Keratinocyte (primary cell): ENCODE results near the gene FXYD1. TPM values are rescaled to one million over a fixed set of nuclear protein-coding genes. Genes with fewer than 3 reads are reported as not detected.
"Not testable (repeated sequence)": the region's sequence is repeated elsewhere in the genome, so short reads cannot be mapped to it uniquely, and the experiment has no call there.

Source experiments
- DNase-seq: peaks from one replicate; pipeline ENCODE4 v3.0.0-alpha.2; 2011; ENCODE audit warnings: low read depth, missing footprints, low spot score
- FAIRE-seq: peaks from 2 replicates; lab custom pipeline; 2011; peaks lifted over from hg19 to GRCh38; lab: Jason Lieb, UNC
- H2AFZ ChIP-seq: 2 replicates; pipeline ENCODE4 v1.6.0; 2012; ENCODE audit warnings: low read length, control low read depth, inconsistent platforms; ENCODE audit not compliant: control insufficient read depth
- H3K27ac ChIP-seq: 2 replicates; pipeline ENCODE4 v1.5.1; 2011; ENCODE audit warnings: low read length; ENCODE audit not compliant: control insufficient read depth, insufficient read depth
- H3K27me3 ChIP-seq: 3 replicates; pipeline ENCODE4 v1.6.0; 2011; ENCODE audit warnings: low read length; ENCODE audit not compliant: control insufficient read depth, insufficient read depth; ENCODE audit errors: extremely low read depth
- H3K36me3 ChIP-seq, 2 experiments: 2 replicates in 1 of 2; 3 replicates in 1 of 2; pipeline ENCODE4 v1.5.1; 2011; ENCODE audit warnings: low read length in 2 of 2, mild to moderate bottlenecking in 1 of 2; ENCODE audit not compliant: control insufficient read depth in 2 of 2, insufficient read depth in 2 of 2; ENCODE audit errors: extremely low read depth in 1 of 2
- H3K4me1 ChIP-seq: 3 replicates; pipeline ENCODE4 v1.5.1; 2011; ENCODE audit warnings: low read length; ENCODE audit not compliant: control insufficient read depth, insufficient read depth; ENCODE audit errors: extremely low read depth
- H3K4me2 ChIP-seq: 3 replicates; pipeline ENCODE4 v1.6.0; 2011; ENCODE audit warnings: low read depth, low read length; ENCODE audit not compliant: control insufficient read depth, insufficient read depth; ENCODE audit errors: extremely low read depth
- H3K4me3 ChIP-seq, 3 experiments: fragments of 200-600 bp in 1 of 3; sonication (generic) in 1 of 3; 2 replicates in 2 of 3; 3 replicates in 1 of 3; pipeline ENCODE4 v1.5.1; 2011 to 2016; ENCODE audit warnings: low read length in 3 of 3, mild to moderate bottlenecking in 3 of 3, control low read depth in 2 of 3, inconsistent platforms in 1 of 3, low read depth in 1 of 3, mixed read lengths in 1 of 3, mixed run types in 1 of 3, moderate library complexity in 1 of 3; ENCODE audit not compliant: control insufficient read depth in 2 of 3, insufficient read depth in 2 of 3; ENCODE audit errors: extremely low read depth in 1 of 3
- H3K79me2 ChIP-seq: 2 replicates; pipeline ENCODE4 v1.6.0; 2012; ENCODE audit warnings: low read length; ENCODE audit not compliant: control insufficient read depth, insufficient read depth
- H3K9ac ChIP-seq: 3 replicates; pipeline ENCODE4 v1.6.0; 2011; ENCODE audit warnings: low read length; ENCODE audit not compliant: control insufficient read depth, insufficient read depth; ENCODE audit errors: extremely low read depth
- H3K9me1 ChIP-seq: 3 replicates; pipeline ENCODE4 v1.6.0; 2011; ENCODE audit warnings: low read length; ENCODE audit not compliant: control insufficient read depth, insufficient read depth; ENCODE audit errors: extremely low read depth
- H3K9me3 ChIP-seq: 2 replicates; pipeline ENCODE4 v1.5.1; 2012; ENCODE audit warnings: low read depth, low read length; ENCODE audit not compliant: control insufficient read depth
- H4K20me1 ChIP-seq: 3 replicates; pipeline ENCODE4 v1.6.0; 2011; ENCODE audit warnings: low read length; ENCODE audit not compliant: control insufficient read depth, insufficient read depth; ENCODE audit errors: extremely low read depth
- CTCF ChIP-seq, 3 experiments: IDR thresholded peaks in 1 of 3; conservative IDR thresholded peaks in 1 of 3; optimal IDR thresholded peaks in 1 of 3; 2 replicates in 2 of 3; 3 replicates in 1 of 3; pipeline versions ENCODE3 to v1.5.1; 2011; ENCODE audit warnings: low read length in 3 of 3, mild to moderate bottlenecking in 3 of 3, moderate library complexity in 2 of 3, control low read depth in 1 of 3, inconsistent platforms in 1 of 3; ENCODE audit not compliant: insufficient read depth in 2 of 3; ENCODE audit errors: extremely low read depth in 1 of 3
- EZH2 ChIP-seq: IDR thresholded peaks from one replicate; pipeline ENCODE4 v1.6.1; 2012; ENCODE audit warnings: inconsistent platforms, mild to moderate bottlenecking, low read length, moderate library complexity
- dilution Hi-C: fragments of 300-500 bp; cut with MboI; formaldehyde crosslinking; loops from one replicate; pipeline ENCODE4 v1.7.0; 2020; ENCODE audit warnings: low sequenced_read_pairs; ENCODE audit not compliant: extremely low pct_ligation_motif_present
- polyA plus RNA-seq, 5 experiments: library from polyadenylated mRNA; depleted of rRNA in 3 of 5; stranded (reverse) in 3 of 5; stranded (forward) in 1 of 5; unstranded in 1 of 5; fragments of >200 nt; gene quantifications; 1 replicate in 1 of 5; 2 replicates in 3 of 5; 3 replicates in 1 of 5; pipeline versions ENCODE4 v1.2.1 to v1.2.3, GENCODE V29; 2011 to 2012; ENCODE audit warnings: missing spikeins in 2 of 5, low read depth in 1 of 5, low replicate concordance in 1 of 5

The FXYD1 gene
- polyA plus RNA-seq, 1 donor (not counting 4 experiments of a cell fraction or from before 2014, with no cell fraction given): 0.14 TPM

DNA sequence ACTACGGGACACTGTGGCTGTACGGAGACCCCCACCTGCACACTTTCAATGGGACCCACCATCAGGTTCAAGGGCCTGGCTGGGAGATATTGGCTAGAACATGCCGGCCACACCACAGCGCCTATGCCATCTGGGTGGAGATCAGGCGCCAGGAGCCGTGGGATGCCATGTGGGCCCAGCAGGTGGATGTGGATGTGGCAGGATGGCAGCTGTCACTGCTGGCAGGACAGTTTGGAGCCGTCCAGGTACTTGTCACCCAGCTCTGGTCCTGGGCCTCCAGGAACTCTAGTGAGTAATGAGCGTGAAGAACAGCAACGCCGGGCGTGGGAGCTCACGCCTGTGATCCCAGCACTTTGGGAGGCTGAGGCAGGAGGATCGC, 38.7 kb upstream of the FXYD1 start:
- H3K9me1 ChIP-seq: no peaks in the 10 kb centered on the region
- no peak overlapping the region for H3K27ac ChIP-seq
- no peak overlapping the region for H2AFZ ChIP-seq
- TF ChIP-seq CTCF (optimal IDR thresholded peaks at IDR 0.05 in 1 of 3, IDR thresholded peaks at IDR 0.05 in 1 of 3, conservative IDR thresholded peaks at IDR 0.05 in 1 of 3; ENCODE audit: extremely low read depth in 1 of 3, insufficient read depth in 2 of 3, low read length in 3 of 3): no peak
- TF ChIP-seq EZH2: no peak
- no peak for DNase-seq
- H3K4me1 ChIP-seq: peaks cover 28% of the 10 kb centered on the region
- H3K79me2 ChIP-seq: no peaks in the 10 kb centered on the region
- no peak overlapping the region for H3K9ac ChIP-seq
- H4K20me1 ChIP-seq: no peaks in the 10 kb centered on the region
- no peaks in the 10 kb centered on the region for H3K36me3 ChIP-seq
- no peak overlapping the region for H3K4me2 ChIP-seq
- H3K9me3 ChIP-seq: no peaks in the 10 kb centered on the region
- FAIRE-seq: no peak
- H3K4me3 ChIP-seq: no peak overlapping the region
- dilution Hi-C loops: no loop called here
- H3K27me3 ChIP-seq: no peaks in the 10 kb centered on the region

DNA sequence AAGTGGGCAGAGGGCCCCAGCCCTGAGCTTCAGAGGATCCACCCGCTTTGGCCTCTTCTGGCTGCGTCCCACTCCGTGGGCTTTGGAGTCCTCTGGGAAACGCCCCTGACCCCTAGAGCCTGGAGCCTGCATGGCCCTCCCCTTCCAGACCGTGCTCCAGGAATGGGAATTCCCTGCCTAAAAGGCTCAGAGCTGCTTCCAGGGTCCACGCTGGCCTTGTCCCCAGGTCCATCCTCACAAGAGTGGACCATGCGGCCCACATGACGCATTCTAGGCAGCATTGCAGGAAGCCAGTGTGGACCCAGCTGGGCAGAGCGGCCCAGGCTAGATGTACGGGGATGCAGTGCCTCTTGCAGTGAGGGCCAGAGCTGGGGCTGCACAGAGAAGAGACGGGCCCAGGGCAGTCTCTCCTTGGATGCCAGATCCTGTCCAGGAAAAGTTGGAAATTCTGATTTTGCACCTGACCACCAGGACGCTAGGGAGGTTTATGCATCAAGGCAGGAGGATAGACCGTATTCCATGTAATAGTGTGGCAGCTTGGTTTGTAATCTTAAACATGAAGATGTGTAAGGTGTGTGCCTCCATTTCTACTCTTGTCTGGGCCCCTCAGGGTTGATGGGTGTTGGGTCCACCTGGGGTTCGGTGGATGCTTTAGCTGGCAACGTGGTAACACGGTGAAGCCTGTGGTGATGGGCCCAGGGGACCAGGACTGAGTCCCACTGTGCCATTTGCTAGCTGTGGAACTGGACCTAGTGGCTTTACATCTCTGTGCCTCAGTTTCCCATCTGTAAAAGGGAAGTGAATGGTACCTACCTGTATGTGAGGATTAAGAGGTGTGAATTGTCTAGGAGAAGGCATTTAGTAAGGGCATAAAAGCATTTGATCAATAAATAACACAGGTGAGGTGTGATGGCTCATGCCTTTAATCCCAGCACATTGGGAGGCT, 37.8 kb upstream of the FXYD1 start:
- FAIRE-seq: no peak
- Histone ChIP-seq H4K20me1 (no peaks in the 10 kb centered on the region), H2AFZ (no peak overlapping the region), H3K9me1 (no peaks in the 10 kb centered on the region), H3K36me3 (no peaks in the 10 kb centered on the region), H3K27me3 (no peaks in the 10 kb centered on the region), H3K9ac (no peak overlapping the region), H3K79me2 (no peaks in the 10 kb centered on the region), H3K4me3 (no peak overlapping the region), H3K4me1 (peaks cover 24% of the 10 kb centered on the region), H3K4me2 (no peak overlapping the region), H3K27ac (no peak overlapping the region), H3K9me3 (no peaks in the 10 kb centered on the region)
- no peak for DNase-seq
- dilution Hi-C loops: no loop called here
- no peak for TF ChIP-seq EZH2
- no peak for TF ChIP-seq CTCF (optimal IDR thresholded peaks at IDR 0.05 in 1 of 3, IDR thresholded peaks at IDR 0.05 in 1 of 3, conservative IDR thresholded peaks at IDR 0.05 in 1 of 3; ENCODE audit: extremely low read depth in 1 of 3, insufficient read depth in 2 of 3, low read length in 3 of 3)

DNA sequence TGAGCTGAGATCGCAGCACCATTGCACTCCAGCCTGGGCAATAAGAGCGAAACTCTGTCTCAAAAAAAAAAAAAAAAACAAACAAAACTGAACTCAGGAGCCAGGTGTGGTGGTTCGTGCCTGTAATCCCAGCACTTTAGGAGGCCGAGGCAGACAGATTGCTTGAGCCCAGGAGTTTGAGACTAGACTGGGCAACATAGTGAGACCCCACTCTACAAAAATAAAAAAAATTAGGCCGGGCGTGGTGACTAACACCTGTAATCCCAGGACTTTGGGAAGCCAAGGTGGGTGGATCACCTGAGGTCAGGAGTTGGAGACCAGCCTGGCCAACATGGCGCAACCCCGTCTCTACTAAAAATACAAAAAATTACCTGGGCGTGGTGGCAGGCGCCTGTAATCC, 36.7 kb upstream of the FXYD1 start:
- peaks cover 14% of the 10 kb centered on the region for H3K4me1 ChIP-seq
- FAIRE-seq, H3K9me1 ChIP-seq: not testable (repeated sequence)

More for the DNA sequence above, 36.7 kb upstream of the FXYD1 start:
- H3K79me2 ChIP-seq, H3K4me3 ChIP-seq, H3K9me3 ChIP-seq, H3K4me2 ChIP-seq, H2AFZ ChIP-seq, H3K9ac ChIP-seq, H3K27ac ChIP-seq, H4K20me1 ChIP-seq, H3K27me3 ChIP-seq, dilution Hi-C loops, DNase-seq, H3K36me3 ChIP-seq: not testable (repeated sequence)
